WERI-Rb-1 (cell line): ENCODE measurements around the gene BRD7.

ENCODE experiments used
- DNase-seq: peaks from one replicate; pipeline ENCODE4 v3.0.0-alpha.2; 2020
- H3K27ac ChIP-seq: fragments of 250-450 bp; sonication (Bioruptor Pico); 2 replicates; pipeline ENCODE4 v1.5.1; 2020; ENCODE audit warnings: mild to moderate bottlenecking, moderate library complexity
- H3K27me3 ChIP-seq: fragments of 250-450 bp; sonication (Bioruptor Pico); 2 replicates; pipeline ENCODE4 v1.5.1; 2021; ENCODE audit warnings: mild to moderate bottlenecking, low read depth, moderate library complexity; ENCODE audit not compliant: insufficient read depth, severe bottlenecking
- H3K36me3 ChIP-seq: fragments of 250-450 bp; sonication (Bioruptor Pico); 2 replicates; pipeline ENCODE4 v1.5.1; 2020; ENCODE audit warnings: mild to moderate bottlenecking, moderate library complexity
- H3K4me3 ChIP-seq: 2 replicates; pipeline ENCODE4 v1.5.1; 2011; ENCODE audit warnings: low read depth, mild to moderate bottlenecking, control low read depth, low read length
- H3K9me3 ChIP-seq: fragments of 250-450 bp; sonication (Bioruptor Pico); 2 replicates; pipeline ENCODE4 v1.5.1; 2021; ENCODE audit warnings: mild to moderate bottlenecking, moderate library complexity; ENCODE audit not compliant: severe bottlenecking
- TF ChIP-seq, protein P1 (sequence below): IDR thresholded peaks from 2 replicates; pipeline ENCODE4 v1.5.1; 2011; ENCODE audit warnings: low read depth, mild to moderate bottlenecking, control low read depth, inconsistent platforms, low read length

The BRD7 gene

DNA sequence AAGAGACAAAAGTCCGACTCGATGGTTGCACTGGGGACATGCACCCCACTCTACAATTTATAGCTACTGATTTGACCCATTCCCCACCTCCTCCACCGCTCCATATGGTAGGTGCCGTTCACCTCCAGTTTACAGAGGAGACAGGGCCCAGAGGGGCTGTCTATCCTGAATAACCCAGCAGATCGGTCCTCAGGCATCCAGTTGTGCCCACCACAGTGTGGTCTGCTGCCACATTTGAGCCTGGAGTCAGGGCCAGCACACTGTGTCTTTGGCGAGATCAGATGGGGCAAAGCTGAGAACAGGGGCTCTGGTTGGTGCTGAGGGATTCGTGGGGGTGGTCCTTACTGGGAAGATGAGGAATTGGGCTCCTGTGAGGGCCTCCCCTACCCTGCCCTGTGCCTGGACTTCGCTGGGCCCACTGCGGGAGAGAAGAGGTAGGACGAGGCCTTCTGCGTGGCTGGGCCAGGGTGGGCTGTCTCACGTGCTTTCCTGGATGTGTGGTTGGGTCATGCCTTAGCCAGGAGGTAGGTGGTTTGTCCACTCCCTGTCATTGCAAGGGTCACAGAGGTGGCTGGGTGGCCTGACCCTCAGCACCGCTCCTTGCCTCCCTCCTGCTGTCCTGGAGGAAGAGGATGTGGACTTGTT is 99.6 kb downstream of the BRD7 start:
- TF ChIP-seq, protein P1, sequence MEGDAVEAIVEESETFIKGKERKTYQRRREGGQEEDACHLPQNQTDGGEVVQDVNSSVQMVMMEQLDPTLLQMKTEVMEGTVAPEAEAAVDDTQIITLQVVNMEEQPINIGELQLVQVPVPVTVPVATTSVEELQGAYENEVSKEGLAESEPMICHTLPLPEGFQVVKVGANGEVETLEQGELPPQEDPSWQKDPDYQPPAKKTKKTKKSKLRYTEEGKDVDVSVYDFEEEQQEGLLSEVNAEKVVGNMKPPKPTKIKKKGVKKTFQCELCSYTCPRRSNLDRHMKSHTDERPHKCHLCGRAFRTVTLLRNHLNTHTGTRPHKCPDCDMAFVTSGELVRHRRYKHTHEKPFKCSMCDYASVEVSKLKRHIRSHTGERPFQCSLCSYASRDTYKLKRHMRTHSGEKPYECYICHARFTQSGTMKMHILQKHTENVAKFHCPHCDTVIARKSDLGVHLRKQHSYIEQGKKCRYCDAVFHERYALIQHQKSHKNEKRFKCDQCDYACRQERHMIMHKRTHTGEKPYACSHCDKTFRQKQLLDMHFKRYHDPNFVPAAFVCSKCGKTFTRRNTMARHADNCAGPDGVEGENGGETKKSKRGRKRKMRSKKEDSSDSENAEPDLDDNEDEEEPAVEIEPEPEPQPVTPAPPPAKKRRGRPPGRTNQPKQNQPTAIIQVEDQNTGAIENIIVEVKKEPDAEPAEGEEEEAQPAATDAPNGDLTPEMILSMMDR = no peak
- H3K36me3 ChIP-seq = no peaks in the 10 kb centered on the region
- no peaks in the 10 kb centered on the region for H3K9me3 ChIP-seq
- no peaks in the 10 kb centered on the region for H3K27me3 ChIP-seq
- H3K27ac ChIP-seq = no peak overlapping the region
- no peak for DNase-seq
- no peak overlapping the region for H3K4me3 ChIP-seq

DNA sequence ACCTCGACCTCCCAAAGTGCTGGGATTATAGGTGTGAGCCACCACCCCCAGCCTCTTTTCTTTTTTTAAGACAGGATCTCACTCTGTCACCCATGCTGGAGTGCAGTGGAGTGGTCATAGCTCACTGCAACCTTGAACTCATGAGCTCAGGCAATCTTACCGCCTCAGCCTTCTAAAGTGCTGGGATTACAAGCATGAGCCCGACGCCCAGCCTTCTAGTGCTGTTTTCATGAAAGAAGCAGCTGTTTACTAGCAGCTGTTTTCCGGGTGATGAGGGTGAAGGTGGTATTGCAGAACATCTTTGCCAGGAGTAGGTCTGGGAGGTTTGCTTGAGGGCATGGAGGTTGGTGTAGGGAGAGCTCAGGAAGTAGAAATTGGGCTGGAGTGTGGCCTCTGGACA is 100.4 kb downstream of the BRD7 start:
- Histone ChIP-seq H3K9me3 (no peaks in the 10 kb centered on the region), H3K36me3 (no peaks in the 10 kb centered on the region), H3K27me3 (no peaks in the 10 kb centered on the region), H3K4me3 (no peak overlapping the region), H3K27ac (no peak overlapping the region)
- no peak for DNase-seq
- TF ChIP-seq, protein P1 = no peak

DNA sequence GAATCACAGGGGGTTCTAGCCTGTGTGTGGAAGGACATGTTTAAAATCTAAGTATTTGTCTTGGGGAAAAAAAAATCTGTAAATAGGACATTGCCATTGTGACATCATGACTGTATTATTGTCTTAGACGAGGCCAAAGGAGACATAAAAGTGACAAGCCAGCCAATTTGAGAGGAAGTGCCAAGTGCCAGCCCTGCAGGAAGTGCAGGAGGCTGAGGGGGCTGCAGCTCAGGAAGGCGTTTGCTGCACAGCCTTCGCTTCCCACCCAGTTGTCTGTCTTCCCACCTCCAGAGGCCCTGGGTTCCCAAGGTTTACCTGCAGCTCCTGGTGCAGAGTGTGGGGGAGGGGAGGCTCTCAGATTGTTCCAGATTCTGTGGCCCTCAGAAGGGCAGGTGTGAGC is 101.1 kb downstream of the BRD7 start:
- H3K36me3 ChIP-seq = no peaks in the 10 kb centered on the region
- no peaks in the 10 kb centered on the region for H3K27me3 ChIP-seq
- no peak for DNase-seq
- H3K27ac ChIP-seq = no peak overlapping the region
- TF ChIP-seq, protein P1 = no peak
- no peak overlapping the region for H3K4me3 ChIP-seq
- H3K9me3 ChIP-seq = no peaks in the 10 kb centered on the region

DNA sequence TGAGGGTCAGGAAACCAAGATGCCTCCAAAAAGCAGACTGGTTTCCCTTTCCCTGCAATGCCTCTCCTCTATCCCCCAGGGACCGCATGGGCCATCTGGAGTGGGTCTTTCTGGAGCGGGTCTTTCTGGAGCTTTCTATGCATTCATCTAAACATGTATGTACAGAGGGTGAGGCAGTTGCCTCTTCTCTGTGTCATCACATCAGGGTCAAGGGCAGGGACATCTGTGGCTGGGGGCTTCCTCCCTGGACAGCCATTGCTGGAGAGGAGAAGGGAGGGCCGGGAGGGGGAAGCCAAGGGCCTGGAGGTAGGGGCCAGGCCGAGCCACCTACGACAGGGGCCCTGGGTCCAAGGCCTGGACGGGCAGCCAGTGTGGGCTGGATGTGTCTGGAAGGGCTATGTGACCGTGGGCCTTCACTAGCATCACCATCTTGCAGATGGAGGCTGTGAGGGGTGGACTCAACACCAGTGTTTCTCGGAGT is 101.6 kb downstream of the BRD7 start:
- TF ChIP-seq, protein P1 = no peak
- DNase-seq = no peak
- Histone ChIP-seq H3K4me3 (no peak overlapping the region), H3K36me3 (no peaks in the 10 kb centered on the region), H3K27ac (no peak overlapping the region; the same call in 1 of the 2 replicates), H3K27me3 (no peaks in the 10 kb centered on the region), H3K9me3 (no peaks in the 10 kb centered on the region)

DNA sequence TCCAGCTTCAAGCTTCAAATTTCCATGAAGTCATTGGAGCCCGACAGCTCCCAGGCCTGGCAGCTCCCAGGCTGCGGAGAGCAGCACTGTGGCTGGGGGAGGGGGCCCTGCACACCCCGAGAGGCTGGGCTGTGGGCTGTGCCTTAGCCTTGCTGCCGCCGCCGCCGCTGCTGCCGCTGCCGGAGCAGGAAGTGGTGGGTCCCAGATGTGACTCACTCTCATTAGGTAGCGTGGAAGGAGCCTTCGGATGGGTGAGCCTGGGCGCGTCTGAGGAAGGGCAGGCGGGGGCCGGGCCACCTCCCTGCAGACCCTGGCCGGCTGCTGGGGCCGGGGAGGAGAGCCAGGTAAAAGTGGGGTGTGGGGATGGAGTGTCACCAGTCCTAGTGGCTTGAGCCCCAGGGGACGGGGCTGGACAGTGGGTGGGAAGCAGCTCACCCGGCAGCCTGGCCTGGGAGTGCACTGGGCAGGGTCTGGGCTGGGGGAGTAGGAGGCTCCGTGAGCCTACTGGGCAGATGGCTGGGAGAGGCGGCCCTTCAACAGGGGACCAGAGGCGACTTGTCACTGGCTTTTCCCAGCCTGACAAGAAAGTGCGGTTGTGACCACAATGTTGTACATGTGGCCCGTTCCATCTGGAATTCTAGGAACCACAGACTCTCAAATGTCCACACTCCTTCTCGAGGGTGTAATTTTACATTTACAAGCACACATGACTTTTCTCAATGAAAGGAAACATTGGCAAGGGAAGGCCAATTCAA is 102.3 kb downstream of the BRD7 start, which contains the start of gene ADCY7:
ADCY7 (plus strand) TSS at position 215 of the 755 bp plus-strand sequence. CDS start 21,629 bp downstream, outside the sequence.
- no peaks in the 10 kb centered on the region for H3K9me3 ChIP-seq
- peak; percentile 22 for DNase-seq
- H3K36me3 ChIP-seq = no peaks in the 10 kb centered on the region
- no peaks in the 10 kb centered on the region for H3K27me3 ChIP-seq
- no peak within 1 kb of the TSS for H3K4me3 ChIP-seq
- TF ChIP-seq, protein P1 = no peak
- H3K27ac ChIP-seq = peak within 1 kb of the TSS; percentile 45
